Neural cell (in vitro differentiated cells): ENCODE results near the gene CCT8L2. TPM values are rescaled to one million over a fixed set of nuclear protein-coding genes. Genes with fewer than 3 reads are reported as not detected.
"Not testable (repeated sequence)": the region's sequence is repeated elsewhere in the genome, so short reads cannot be mapped to it uniquely, and the experiment has no call there.

Source experiments
- H2AFZ ChIP-seq: fragments of 200-600, 300-800 bp; sonication (generic), shearing (Covaris generic); 2 replicates; pipeline ENCODE4 v1.6.0; 2014; ENCODE audit warnings: low read depth, mild to moderate bottlenecking, antibody characterized with exemption, low read length, moderate library complexity
- H3F3A ChIP-seq: fragments of 200-600 bp; shearing (Covaris generic); 2 replicates; pipeline ENCODE4 v1.6.1; 2016; ENCODE audit warnings: mild to moderate bottlenecking, moderate library complexity, mixed read lengths, antibody characterized with exemption, low read length; ENCODE audit not compliant: insufficient read depth, poor library complexity, severe bottlenecking
- H3K27ac ChIP-seq: fragments of 200-600, 300-800 bp; sonication (generic), shearing (Covaris generic); 2 replicates; pipeline ENCODE4 v1.5.1; 2014; ENCODE audit warnings: mild to moderate bottlenecking, low read length, moderate library complexity
- H3K27me3 ChIP-seq: fragments of 300-800, 200-600 bp; sonication (generic), shearing (Covaris generic); 2 replicates; pipeline ENCODE4 v1.6.0; 2014; ENCODE audit warnings: mild to moderate bottlenecking, low read depth, low read length, moderate library complexity; ENCODE audit not compliant: insufficient read depth
- H3K36me3 ChIP-seq: fragments of 300-800, 200-600 bp; sonication (generic), shearing (Covaris generic); 2 replicates; pipeline ENCODE4 v1.5.1; 2014; ENCODE audit warnings: mild to moderate bottlenecking, antibody characterized with exemption, low read length, moderate library complexity; ENCODE audit not compliant: insufficient read depth
- H3K4me2 ChIP-seq: fragments of 300-800, 200-600 bp; sonication (generic), shearing (Covaris generic); 2 replicates; pipeline ENCODE4 v1.6.0; 2014; ENCODE audit warnings: mild to moderate bottlenecking, low read length
- H3K4me3 ChIP-seq: fragments of 300-800, 200-600 bp; sonication (generic), shearing (Covaris generic); 2 replicates; pipeline ENCODE4 v1.5.1; 2014; ENCODE audit warnings: mild to moderate bottlenecking, low read length, moderate library complexity
- H3K79me2 ChIP-seq: fragments of 200-600 bp; shearing (Covaris generic); replicated peaks from 2 replicates; pipeline ENCODE4 v1.6.0; 2014; ENCODE audit warnings: mild to moderate bottlenecking, low read length, moderate library complexity; ENCODE audit not compliant: insufficient read depth
- H3K9ac ChIP-seq: fragments of 300-800, 200-600 bp; sonication (generic), shearing (Covaris generic); 2 replicates; pipeline ENCODE4 v1.6.1; 2016; ENCODE audit warnings: mild to moderate bottlenecking, low read length, mixed read lengths
- H3K9me2 ChIP-seq: fragments of 200-600 bp; shearing (Covaris generic); 2 replicates; pipeline ENCODE4 v1.6.1; 2016; ENCODE audit warnings: mild to moderate bottlenecking, low read length, mixed read lengths; ENCODE audit not compliant: insufficient read depth
- H3K9me3 ChIP-seq: fragments of 200-600, 300-800 bp; sonication (generic), shearing (Covaris generic); 2 replicates; pipeline ENCODE4 v1.6.1; 2016; ENCODE audit warnings: mild to moderate bottlenecking, mixed run types, low read length, moderate library complexity, mixed read lengths
- H4K20me1 ChIP-seq: fragments of 200-600 bp; shearing (Covaris generic); 2 replicates; pipeline ENCODE4 v1.6.1; 2016; ENCODE audit warnings: mild to moderate bottlenecking, mixed run types; ENCODE audit not compliant: insufficient read depth
- EP300 ChIP-seq: fragments of 450-650 bp; conservative IDR thresholded peaks from 2 replicates; pipeline ENCODE4 v1.6.1; 2014; ENCODE audit warnings: antibody characterized with exemption, mild to moderate bottlenecking, moderate library complexity; ENCODE audit not compliant: poor library complexity, severe bottlenecking
- EZH2 ChIP-seq: fragments of 200-600, 300-800 bp; shearing (Covaris generic), sonication (generic); IDR thresholded peaks from 2 replicates; pipeline ENCODE4 v1.6.1; 2014; ENCODE audit warnings: antibody characterized with exemption, low read length, borderline replicate concordance, mild to moderate bottlenecking; ENCODE audit not compliant: insufficient read depth, poor library complexity, severe bottlenecking
- MXI1 ChIP-seq: fragments of 450-650 bp; conservative IDR thresholded peaks from 2 replicates; pipeline ENCODE4 v1.6.1; 2014; ENCODE audit warnings: antibody characterized with exemption, mild to moderate bottlenecking; ENCODE audit not compliant: poor library complexity, severe bottlenecking
- POLR2AphosphoS5 ChIP-seq: IDR thresholded peaks from 2 replicates; pipeline ENCODE4 v1.6.1; 2012
- RAD21 ChIP-seq: fragments of 450-650 bp; conservative IDR thresholded peaks from 2 replicates; pipeline ENCODE4 v1.6.1; 2014; ENCODE audit warnings: antibody characterized with exemption, mild to moderate bottlenecking, moderate library complexity
- SMC3 ChIP-seq: fragments of 450-650 bp; conservative IDR thresholded peaks from 2 replicates; pipeline ENCODE4 v1.6.1; 2014; ENCODE audit warnings: antibody characterized with exemption, mild to moderate bottlenecking, moderate library complexity; ENCODE audit not compliant: poor library complexity
- TAF1 ChIP-seq: IDR thresholded peaks from 2 replicates; pipeline ENCODE4 v1.6.1; 2012; ENCODE audit warnings: low read depth
- polyA plus RNA-seq: library from polyadenylated mRNA; depleted of rRNA; stranded (reverse); fragments of >200 nt; gene quantifications from 2 replicates; pipeline ENCODE4 v1.2.3, GENCODE V29; 2014
- TF ChIP-seq, protein P1 (sequence below): fragments of 450-650 bp; IDR thresholded peaks from 2 replicates; pipeline ENCODE4 v1.5.1; 2014; ENCODE audit warnings: antibody characterized with exemption, mild to moderate bottlenecking, moderate library complexity; ENCODE audit not compliant: poor library complexity, severe bottlenecking
- TF ChIP-seq, protein P2 (sequence below): IDR thresholded peaks from 2 replicates; pipeline ENCODE4 v1.6.1; 2012; ENCODE audit warnings: borderline replicate concordance

The CCT8L2 gene
- polyA plus RNA-seq, 1 donor from 2014 or later: not detected

GRCh38 chr22:16586170-16586569, 6.4 kb downstream of the CCT8L2 start:
- Histone ChIP-seq H3K27ac (no peak overlapping the region), H3K9me2 (no peaks in the 10 kb centered on the region), H3F3A (no peaks in the 10 kb centered on the region), H3K4me2 (no peak overlapping the region), H3K9ac (no peak overlapping the region), H3K36me3 (no peaks in the 10 kb centered on the region), H2AFZ (no peak overlapping the region), H3K4me3 (no peak overlapping the region), H3K79me2 (no peaks in the 10 kb centered on the region), H3K9me3 (no peaks in the 10 kb centered on the region), H4K20me1 (no peaks in the 10 kb centered on the region), H3K27me3 (no peaks in the 10 kb centered on the region)
- no peak for TF ChIP-seq EZH2
- no peak for TF ChIP-seq RAD21
- TF ChIP-seq TAF1: no peak
- no peak for TF ChIP-seq EP300
- TF ChIP-seq, protein P1, sequence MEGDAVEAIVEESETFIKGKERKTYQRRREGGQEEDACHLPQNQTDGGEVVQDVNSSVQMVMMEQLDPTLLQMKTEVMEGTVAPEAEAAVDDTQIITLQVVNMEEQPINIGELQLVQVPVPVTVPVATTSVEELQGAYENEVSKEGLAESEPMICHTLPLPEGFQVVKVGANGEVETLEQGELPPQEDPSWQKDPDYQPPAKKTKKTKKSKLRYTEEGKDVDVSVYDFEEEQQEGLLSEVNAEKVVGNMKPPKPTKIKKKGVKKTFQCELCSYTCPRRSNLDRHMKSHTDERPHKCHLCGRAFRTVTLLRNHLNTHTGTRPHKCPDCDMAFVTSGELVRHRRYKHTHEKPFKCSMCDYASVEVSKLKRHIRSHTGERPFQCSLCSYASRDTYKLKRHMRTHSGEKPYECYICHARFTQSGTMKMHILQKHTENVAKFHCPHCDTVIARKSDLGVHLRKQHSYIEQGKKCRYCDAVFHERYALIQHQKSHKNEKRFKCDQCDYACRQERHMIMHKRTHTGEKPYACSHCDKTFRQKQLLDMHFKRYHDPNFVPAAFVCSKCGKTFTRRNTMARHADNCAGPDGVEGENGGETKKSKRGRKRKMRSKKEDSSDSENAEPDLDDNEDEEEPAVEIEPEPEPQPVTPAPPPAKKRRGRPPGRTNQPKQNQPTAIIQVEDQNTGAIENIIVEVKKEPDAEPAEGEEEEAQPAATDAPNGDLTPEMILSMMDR: no peak
- no peak for TF ChIP-seq POLR2AphosphoS5
- TF ChIP-seq SMC3: no peak
- TF ChIP-seq MXI1: no peak
- TF ChIP-seq, protein P2, sequence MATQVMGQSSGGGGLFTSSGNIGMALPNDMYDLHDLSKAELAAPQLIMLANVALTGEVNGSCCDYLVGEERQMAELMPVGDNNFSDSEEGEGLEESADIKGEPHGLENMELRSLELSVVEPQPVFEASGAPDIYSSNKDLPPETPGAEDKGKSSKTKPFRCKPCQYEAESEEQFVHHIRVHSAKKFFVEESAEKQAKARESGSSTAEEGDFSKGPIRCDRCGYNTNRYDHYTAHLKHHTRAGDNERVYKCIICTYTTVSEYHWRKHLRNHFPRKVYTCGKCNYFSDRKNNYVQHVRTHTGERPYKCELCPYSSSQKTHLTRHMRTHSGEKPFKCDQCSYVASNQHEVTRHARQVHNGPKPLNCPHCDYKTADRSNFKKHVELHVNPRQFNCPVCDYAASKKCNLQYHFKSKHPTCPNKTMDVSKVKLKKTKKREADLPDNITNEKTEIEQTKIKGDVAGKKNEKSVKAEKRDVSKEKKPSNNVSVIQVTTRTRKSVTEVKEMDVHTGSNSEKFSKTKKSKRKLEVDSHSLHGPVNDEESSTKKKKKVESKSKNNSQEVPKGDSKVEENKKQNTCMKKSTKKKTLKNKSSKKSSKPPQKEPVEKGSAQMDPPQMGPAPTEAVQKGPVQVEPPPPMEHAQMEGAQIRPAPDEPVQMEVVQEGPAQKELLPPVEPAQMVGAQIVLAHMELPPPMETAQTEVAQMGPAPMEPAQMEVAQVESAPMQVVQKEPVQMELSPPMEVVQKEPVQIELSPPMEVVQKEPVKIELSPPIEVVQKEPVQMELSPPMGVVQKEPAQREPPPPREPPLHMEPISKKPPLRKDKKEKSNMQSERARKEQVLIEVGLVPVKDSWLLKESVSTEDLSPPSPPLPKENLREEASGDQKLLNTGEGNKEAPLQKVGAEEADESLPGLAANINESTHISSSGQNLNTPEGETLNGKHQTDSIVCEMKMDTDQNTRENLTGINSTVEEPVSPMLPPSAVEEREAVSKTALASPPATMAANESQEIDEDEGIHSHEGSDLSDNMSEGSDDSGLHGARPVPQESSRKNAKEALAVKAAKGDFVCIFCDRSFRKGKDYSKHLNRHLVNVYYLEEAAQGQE: no peak

GRCh38 chr22:16580872-16581271, 11.7 kb downstream of the CCT8L2 start:
- not testable (repeated sequence) for H3K9me2 ChIP-seq, H3K4me3 ChIP-seq, H3K27me3 ChIP-seq, H3K4me2 ChIP-seq, H3K9me3 ChIP-seq, H4K20me1 ChIP-seq, H3K9ac ChIP-seq, H3K36me3 ChIP-seq, H3K79me2 ChIP-seq, H3K27ac ChIP-seq, H3F3A ChIP-seq, H2AFZ ChIP-seq

- H3K4me2 ChIP-seq, H3K9me3 ChIP-seq, H3F3A ChIP-seq, H3K36me3 ChIP-seq, H3K4me3 ChIP-seq, H3K27ac ChIP-seq, H3K79me2 ChIP-seq, H2AFZ ChIP-seq, H3K9ac ChIP-seq, H4K20me1 ChIP-seq, H3K9me2 ChIP-seq, H3K27me3 ChIP-seq: not testable (repeated sequence)
Observed at GRCh38 chr22:16569240-16569834, 23.3 kb downstream of the CCT8L2 start.
